GM23338 (cell line): ENCODE measurements around the gene ESRRA. TPM values are rescaled to one million over a fixed set of nuclear protein-coding genes. Genes with fewer than 3 reads are reported as not detected.

ENCODE experiments used
- ATAC-seq: fragments of 200-7000 bp; cut with Tn5 transposase; 3 replicates; pipeline ENCODE4 v1.9.1; 2020
- DNase-seq: peaks from one replicate; pipeline ENCODE4 v3.0.0-alpha.2; 2015; ENCODE audit warnings: low spot score
- H2AFZ ChIP-seq: fragments of 200-600 bp; sonication (generic); 2 replicates; pipeline ENCODE4 v1.8.0; 2016; ENCODE audit warnings: antibody characterized with exemption, mild to moderate bottlenecking, moderate library complexity
- H3F3A ChIP-seq: fragments of 200-600 bp; sonication (generic); replicated peaks from 2 replicates; pipeline ENCODE4 v1.8.0; 2017; ENCODE audit warnings: antibody characterized with exemption, mixed run types, low read depth
- H3K27ac ChIP-seq: fragments of 200-600 bp; sonication (generic); 2 replicates; pipeline ENCODE4 v1.6.1; 2016; ENCODE audit warnings: low read depth
- H3K27me3 ChIP-seq: fragments of 200-600 bp; sonication (generic); 2 replicates; pipeline ENCODE4 v1.8.0; 2016; ENCODE audit warnings: mild to moderate bottlenecking, mixed run types, moderate library complexity; ENCODE audit not compliant: insufficient read depth
- H3K36me3 ChIP-seq: fragments of 200-600 bp; sonication (generic); 2 replicates; pipeline ENCODE4 v1.8.0; 2016; ENCODE audit warnings: mild to moderate bottlenecking; ENCODE audit not compliant: insufficient read depth
- H3K4me1 ChIP-seq: fragments of 200-600 bp; sonication (generic); 2 replicates; pipeline ENCODE4 v1.8.0; 2016; ENCODE audit warnings: mild to moderate bottlenecking, moderate library complexity; ENCODE audit not compliant: insufficient read depth
- H3K4me2 ChIP-seq: fragments of 200-600 bp; sonication (generic); 2 replicates; pipeline ENCODE4 v1.7.1; 2017; ENCODE audit warnings: mixed run types
- H3K4me3 ChIP-seq: fragments of 200-600 bp; sonication (generic); 2 replicates; pipeline ENCODE4 v1.6.1; 2016; ENCODE audit warnings: mixed run types
- H3K79me2 ChIP-seq: fragments of 200-600 bp; sonication (generic); replicated peaks from 2 replicates; pipeline ENCODE4 v1.8.0; 2017; ENCODE audit warnings: mild to moderate bottlenecking; ENCODE audit not compliant: insufficient read depth
- H3K9me2 ChIP-seq: fragments of 200-600 bp; sonication (generic); 2 replicates; pipeline ENCODE4 v1.8.0; 2017; ENCODE audit not compliant: insufficient read depth
- H4K20me1 ChIP-seq: fragments of 200-600 bp; sonication (generic); replicated peaks from 2 replicates; pipeline ENCODE4 v1.8.0; 2017; ENCODE audit warnings: mild to moderate bottlenecking; ENCODE audit not compliant: insufficient read depth
- H3K27ac Mint-ChIP-seq: 2 replicates; pipeline ENCODE4 v1.8.0; 2020; ENCODE audit warnings: inconsistent platforms, mild to moderate bottlenecking, moderate library complexity, mixed read lengths
- H3K27me3 Mint-ChIP-seq: 3 replicates; pipeline ENCODE4 v1.8.0; 2022; ENCODE audit warnings: low read depth, mild to moderate bottlenecking, moderate library complexity, mixed read lengths, inconsistent platforms; ENCODE audit not compliant: insufficient read depth, poor library complexity
- H3K36me3 Mint-ChIP-seq: 3 replicates; pipeline ENCODE4 v1.8.0; 2021; ENCODE audit warnings: low read depth, mild to moderate bottlenecking, inconsistent platforms, moderate library complexity, mixed read lengths
- H3K4me1 Mint-ChIP-seq: 3 replicates; pipeline ENCODE4 v1.8.0; 2020; ENCODE audit warnings: mild to moderate bottlenecking, inconsistent platforms, mixed read lengths
- H3K4me3 Mint-ChIP-seq: 3 replicates; pipeline ENCODE4 v1.8.0; 2021; ENCODE audit warnings: moderate library complexity, mild to moderate bottlenecking, inconsistent platforms, mixed read lengths
- H3K9me3 Mint-ChIP-seq: 3 replicates; pipeline ENCODE4 v1.8.0; 2020; ENCODE audit warnings: moderate library complexity, mild to moderate bottlenecking, inconsistent platforms, mixed read lengths
- NANOG ChIP-seq: IDR thresholded peaks from 2 replicates; pipeline ENCODE4 v1.6.1; 2016; ENCODE audit warnings: antibody characterized with exemption, borderline replicate concordance
- STAT1 ChIP-seq: IDR thresholded peaks from one replicate; pipeline ENCODE4 v1.6.1; 2016; ENCODE audit warnings: antibody characterized with exemption; ENCODE audit not compliant: unreplicated experiment
- polyA plus RNA-seq: library from polyadenylated mRNA; unstranded; fragments of >200 nt; fragmentation: Nextera tagmentation; extraction: Ambion mirVana; gene quantifications from 2 replicates; pipeline ENCODE4 v1.2.1, GENCODE V29; 2016
- total RNA-seq: library from RNA; depleted of rRNA; stranded (reverse); fragments of >200 nt; shearing (Covaris generic); gene quantifications from 2 replicates; pipeline ENCODE4 v1.2.3, GENCODE V29; 2014
- TF ChIP-seq, protein P1 (sequence below), 2 experiments: fragments of 200-600 bp in 1 of 2; sonication (generic) in 1 of 2; conservative IDR thresholded peaks; 2 replicates each; pipeline versions ENCODE4 v1.5.1 to v1.6.1; 2016 to 2017; ENCODE audit warnings: antibody characterized with exemption in 2 of 2, low read depth in 2 of 2, mild to moderate bottlenecking in 2 of 2, moderate library complexity in 1 of 2
- TF ChIP-seq, protein P2 (sequence below): fragments of 250-450 bp; sonication (Bioruptor Pico); IDR thresholded peaks from 2 replicates; pipeline ENCODE4 v1.5.0; 2020; ENCODE audit warnings: mild to moderate bottlenecking, moderate library complexity
- TF ChIP-seq, protein P3 (sequence below): IDR thresholded peaks from one replicate; pipeline ENCODE4 v1.6.1; 2018; ENCODE audit warnings: antibody characterized with exemption; ENCODE audit not compliant: unreplicated experiment

ESRRA gene
- total and polyA plus RNA-seq, 2 experiments from 2014 or later = 13.7 to 55.1 TPM

DNA sequence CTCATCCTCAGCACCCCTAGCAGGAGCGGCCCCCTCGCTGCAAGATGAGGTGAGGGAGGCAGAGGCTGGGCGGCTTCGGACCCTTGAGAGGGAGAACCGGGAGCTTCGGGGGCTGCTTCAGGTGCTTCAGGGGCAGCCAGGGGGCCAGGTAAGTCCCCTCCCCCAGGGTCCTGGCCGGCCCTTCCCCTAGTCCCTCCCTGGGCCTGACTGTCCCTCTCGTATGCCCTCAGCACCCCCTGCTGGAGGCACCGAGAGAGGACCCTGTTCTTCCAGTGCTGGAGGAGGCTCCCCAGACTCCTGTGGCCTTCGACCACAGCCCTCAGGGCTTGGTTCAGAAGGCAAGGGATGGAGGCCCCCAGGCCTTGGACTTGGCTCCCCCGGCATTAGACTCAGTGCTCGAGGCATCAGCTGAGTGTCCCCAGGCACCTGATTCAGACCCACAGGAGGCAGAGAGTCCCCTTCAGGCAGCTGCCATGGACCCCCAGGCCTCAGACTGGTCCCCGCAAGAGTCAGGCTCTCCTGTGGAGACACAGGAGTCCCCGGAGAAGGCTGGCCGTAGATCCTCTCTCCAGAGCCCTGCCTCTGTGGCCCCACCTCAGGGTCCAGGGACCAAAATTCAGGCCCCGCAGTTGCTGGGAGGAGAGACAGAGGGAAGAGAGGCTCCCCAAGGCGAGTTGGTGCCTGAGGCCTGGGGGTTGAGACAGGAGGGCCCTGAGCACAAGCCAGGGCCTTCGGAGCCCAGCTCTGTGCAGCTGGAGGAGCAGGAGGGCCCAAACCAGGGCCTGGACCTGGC lies 38.6 kb downstream of the ESRRA start:
- Mint-ChIP-seq H3K27ac (no peak overlapping the region), H3K36me3 (no peaks in the 10 kb centered on the region; the same call in 2 of the 3 replicates), H3K27me3 (peaks cover 33% of the 10 kb centered on the region), H3K4me3 (no peak overlapping the region), H3K4me1 (peaks cover 14% of the 10 kb centered on the region), H3K9me3 (no peaks in the 10 kb centered on the region)
- Histone ChIP-seq H3K4me2 (no peak overlapping the region), H3K27ac (no peak overlapping the region), H3K36me3 (no peaks in the 10 kb centered on the region), H3K79me2 (no peaks in the 10 kb centered on the region), H3K9me2 (no peaks in the 10 kb centered on the region), H3K27me3 (no peaks in the 10 kb centered on the region), H3K4me3 (no peak overlapping the region), H3F3A (0 out of 2 replicates have a peak, but pooled peaks cover 5% of the 10 kb centered on the region), H4K20me1 (no peaks in the 10 kb centered on the region), H3K4me1 (peaks cover 11% of the 10 kb centered on the region; the same call in 1 of the 2 replicates), H2AFZ (no peak overlapping the region)
- DNase-seq (no peak), ATAC-seq (peak; percentile 10)
- TF ChIP-seq, protein P1, sequence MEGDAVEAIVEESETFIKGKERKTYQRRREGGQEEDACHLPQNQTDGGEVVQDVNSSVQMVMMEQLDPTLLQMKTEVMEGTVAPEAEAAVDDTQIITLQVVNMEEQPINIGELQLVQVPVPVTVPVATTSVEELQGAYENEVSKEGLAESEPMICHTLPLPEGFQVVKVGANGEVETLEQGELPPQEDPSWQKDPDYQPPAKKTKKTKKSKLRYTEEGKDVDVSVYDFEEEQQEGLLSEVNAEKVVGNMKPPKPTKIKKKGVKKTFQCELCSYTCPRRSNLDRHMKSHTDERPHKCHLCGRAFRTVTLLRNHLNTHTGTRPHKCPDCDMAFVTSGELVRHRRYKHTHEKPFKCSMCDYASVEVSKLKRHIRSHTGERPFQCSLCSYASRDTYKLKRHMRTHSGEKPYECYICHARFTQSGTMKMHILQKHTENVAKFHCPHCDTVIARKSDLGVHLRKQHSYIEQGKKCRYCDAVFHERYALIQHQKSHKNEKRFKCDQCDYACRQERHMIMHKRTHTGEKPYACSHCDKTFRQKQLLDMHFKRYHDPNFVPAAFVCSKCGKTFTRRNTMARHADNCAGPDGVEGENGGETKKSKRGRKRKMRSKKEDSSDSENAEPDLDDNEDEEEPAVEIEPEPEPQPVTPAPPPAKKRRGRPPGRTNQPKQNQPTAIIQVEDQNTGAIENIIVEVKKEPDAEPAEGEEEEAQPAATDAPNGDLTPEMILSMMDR (conservative IDR thresholded peaks at IDR 0.05; ENCODE audit: low read depth in 2 of 2) = peak; percentile 38 to 76
- no peak for TF ChIP-seq STAT1
- TF ChIP-seq, protein P2, sequence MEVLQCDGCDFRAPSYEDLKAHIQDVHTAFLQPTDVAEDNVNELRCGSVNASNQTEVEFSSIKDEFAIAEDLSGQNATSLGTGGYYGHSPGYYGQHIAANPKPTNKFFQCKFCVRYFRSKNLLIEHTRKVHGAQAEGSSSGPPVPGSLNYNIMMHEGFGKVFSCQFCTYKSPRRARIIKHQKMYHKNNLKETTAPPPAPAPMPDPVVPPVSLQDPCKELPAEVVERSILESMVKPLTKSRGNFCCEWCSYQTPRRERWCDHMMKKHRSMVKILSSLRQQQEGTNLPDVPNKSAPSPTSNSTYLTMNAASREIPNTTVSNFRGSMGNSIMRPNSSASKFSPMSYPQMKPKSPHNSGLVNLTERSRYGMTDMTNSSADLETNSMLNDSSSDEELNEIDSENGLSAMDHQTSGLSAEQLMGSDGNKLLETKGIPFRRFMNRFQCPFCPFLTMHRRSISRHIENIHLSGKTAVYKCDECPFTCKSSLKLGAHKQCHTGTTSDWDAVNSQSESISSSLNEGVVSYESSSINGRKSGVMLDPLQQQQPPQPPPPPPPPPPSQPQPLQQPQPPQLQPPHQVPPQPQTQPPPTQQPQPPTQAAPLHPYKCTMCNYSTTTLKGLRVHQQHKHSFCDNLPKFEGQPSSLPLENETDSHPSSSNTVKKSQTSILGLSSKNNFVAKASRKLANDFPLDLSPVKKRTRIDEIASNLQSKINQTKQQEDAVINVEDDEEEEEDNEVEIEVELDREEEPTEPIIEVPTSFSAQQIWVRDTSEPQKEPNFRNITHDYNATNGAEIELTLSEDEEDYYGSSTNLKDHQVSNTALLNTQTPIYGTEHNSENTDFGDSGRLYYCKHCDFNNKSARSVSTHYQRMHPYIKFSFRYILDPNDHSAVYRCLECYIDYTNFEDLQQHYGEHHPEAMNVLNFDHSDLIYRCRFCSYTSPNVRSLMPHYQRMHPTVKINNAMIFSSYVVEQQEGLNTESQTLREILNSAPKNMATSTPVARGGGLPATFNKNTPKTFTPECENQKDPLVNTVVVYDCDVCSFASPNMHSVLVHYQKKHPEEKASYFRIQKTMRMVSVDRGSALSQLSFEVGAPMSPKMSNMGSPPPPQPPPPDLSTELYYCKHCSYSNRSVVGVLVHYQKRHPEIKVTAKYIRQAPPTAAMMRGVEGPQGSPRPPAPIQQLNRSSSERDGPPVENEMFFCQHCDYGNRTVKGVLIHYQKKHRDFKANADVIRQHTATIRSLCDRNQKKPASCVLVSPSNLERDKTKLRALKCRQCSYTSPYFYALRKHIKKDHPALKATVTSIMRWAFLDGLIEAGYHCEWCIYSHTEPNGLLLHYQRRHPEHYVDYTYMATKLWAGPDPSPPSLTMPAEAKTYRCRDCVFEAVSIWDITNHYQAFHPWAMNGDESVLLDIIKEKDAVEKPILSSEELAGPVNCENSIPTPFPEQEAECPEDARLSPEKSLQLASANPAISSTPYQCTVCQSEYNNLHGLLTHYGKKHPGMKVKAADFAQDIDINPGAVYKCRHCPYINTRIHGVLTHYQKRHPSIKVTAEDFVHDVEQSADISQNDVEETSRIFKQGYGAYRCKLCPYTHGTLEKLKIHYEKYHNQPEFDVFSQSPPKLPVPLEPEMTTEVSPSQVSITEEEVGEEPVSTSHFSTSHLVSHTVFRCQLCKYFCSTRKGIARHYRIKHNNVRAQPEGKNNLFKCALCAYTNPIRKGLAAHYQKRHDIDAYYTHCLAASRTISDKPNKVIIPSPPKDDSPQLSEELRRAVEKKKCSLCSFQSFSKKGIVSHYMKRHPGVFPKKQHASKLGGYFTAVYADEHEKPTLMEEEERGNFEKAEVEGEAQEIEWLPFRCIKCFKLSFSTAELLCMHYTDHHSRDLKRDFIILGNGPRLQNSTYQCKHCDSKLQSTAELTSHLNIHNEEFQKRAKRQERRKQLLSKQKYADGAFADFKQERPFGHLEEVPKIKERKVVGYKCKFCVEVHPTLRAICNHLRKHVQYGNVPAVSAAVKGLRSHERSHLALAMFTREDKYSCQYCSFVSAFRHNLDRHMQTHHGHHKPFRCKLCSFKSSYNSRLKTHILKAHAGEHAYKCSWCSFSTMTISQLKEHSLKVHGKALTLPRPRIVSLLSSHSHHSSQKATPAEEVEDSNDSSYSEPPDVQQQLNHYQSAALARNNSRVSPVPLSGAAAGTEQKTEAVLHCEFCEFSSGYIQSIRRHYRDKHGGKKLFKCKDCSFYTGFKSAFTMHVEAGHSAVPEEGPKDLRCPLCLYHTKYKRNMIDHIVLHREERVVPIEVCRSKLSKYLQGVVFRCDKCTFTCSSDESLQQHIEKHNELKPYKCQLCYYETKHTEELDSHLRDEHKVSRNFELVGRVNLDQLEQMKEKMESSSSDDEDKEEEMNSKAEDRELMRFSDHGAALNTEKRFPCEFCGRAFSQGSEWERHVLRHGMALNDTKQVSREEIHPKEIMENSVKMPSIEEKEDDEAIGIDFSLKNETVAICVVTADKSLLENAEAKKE = no peak
- TF ChIP-seq NANOG = no peak
- TF ChIP-seq, protein P3, sequence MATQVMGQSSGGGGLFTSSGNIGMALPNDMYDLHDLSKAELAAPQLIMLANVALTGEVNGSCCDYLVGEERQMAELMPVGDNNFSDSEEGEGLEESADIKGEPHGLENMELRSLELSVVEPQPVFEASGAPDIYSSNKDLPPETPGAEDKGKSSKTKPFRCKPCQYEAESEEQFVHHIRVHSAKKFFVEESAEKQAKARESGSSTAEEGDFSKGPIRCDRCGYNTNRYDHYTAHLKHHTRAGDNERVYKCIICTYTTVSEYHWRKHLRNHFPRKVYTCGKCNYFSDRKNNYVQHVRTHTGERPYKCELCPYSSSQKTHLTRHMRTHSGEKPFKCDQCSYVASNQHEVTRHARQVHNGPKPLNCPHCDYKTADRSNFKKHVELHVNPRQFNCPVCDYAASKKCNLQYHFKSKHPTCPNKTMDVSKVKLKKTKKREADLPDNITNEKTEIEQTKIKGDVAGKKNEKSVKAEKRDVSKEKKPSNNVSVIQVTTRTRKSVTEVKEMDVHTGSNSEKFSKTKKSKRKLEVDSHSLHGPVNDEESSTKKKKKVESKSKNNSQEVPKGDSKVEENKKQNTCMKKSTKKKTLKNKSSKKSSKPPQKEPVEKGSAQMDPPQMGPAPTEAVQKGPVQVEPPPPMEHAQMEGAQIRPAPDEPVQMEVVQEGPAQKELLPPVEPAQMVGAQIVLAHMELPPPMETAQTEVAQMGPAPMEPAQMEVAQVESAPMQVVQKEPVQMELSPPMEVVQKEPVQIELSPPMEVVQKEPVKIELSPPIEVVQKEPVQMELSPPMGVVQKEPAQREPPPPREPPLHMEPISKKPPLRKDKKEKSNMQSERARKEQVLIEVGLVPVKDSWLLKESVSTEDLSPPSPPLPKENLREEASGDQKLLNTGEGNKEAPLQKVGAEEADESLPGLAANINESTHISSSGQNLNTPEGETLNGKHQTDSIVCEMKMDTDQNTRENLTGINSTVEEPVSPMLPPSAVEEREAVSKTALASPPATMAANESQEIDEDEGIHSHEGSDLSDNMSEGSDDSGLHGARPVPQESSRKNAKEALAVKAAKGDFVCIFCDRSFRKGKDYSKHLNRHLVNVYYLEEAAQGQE = no peak
